Upper lobe of left lung (tissue), 6 donors: ENCODE data around the gene FZD7. TPM values are rescaled to one million over a fixed set of nuclear protein-coding genes. Genes with fewer than 3 reads are reported as not detected.

Experiments
- ATAC-seq, 2 donors: fragments of 200-7000 bp; cut with Tn5 transposase; one replicate each; pipeline ENCODE4 v1.9.1; 2022; ENCODE audit warnings: mild to moderate bottlenecking in 2 of 2, moderate library complexity in 2 of 2; ENCODE audit not compliant: low FRiP score in 2 of 2
- DNase-seq, 2 donors: peaks; one replicate each; pipeline ENCODE4 v3.0.0-alpha.2; 2019 to 2020
- H3K27ac ChIP-seq, 4 donors: fragments of 200-600 bp; sonication (generic); one replicate each; pipeline ENCODE4 v1.5.1; 2016 to 2019
- H3K27me3 ChIP-seq, 4 donors: fragments of 200-600 bp; sonication (generic); one replicate each; pipeline ENCODE4 v1.5.1; 2017 to 2019
- H3K36me3 ChIP-seq, 4 donors: fragments of 200-600 bp; sonication (generic); one replicate each; pipeline ENCODE4 v1.5.1; 2016 to 2019
- H3K4me1 ChIP-seq, 4 donors: fragments of 200-600 bp; sonication (generic); one replicate each; pipeline ENCODE4 v1.5.1; 2018 to 2019
- H3K4me3 ChIP-seq, 4 donors: fragments of 200-600 bp; sonication (generic); one replicate each; pipeline ENCODE4 v1.5.1; 2017 to 2019; ENCODE audit warnings: mild to moderate bottlenecking in 2 of 4, moderate library complexity in 1 of 4
- H3K9me3 ChIP-seq, 4 donors: fragments of 200-600 bp; sonication (generic); one replicate each; pipeline ENCODE4 v1.5.1; 2018 to 2019
- CTCF ChIP-seq, 6 experiments: fragments of 450-650 bp in 4 of 6; fragments of 200-600 bp in 2 of 6; sonication (generic) in 2 of 6; IDR thresholded peaks; one replicate each; pipeline ENCODE4 v1.5.1; 2016 to 2019; ENCODE audit warnings: antibody characterized with exemption in 6 of 6
- EP300 ChIP-seq, 4 donors: sonication (generic); formaldehyde crosslinking; IDR thresholded peaks; one replicate each; pipeline ENCODE4 v1.5.1; 2017; ENCODE audit warnings: antibody characterized with exemption in 4 of 4, control low read depth in 2 of 4
- POLR2A ChIP-seq, 4 donors: fragments of 450-650 bp; IDR thresholded peaks; one replicate each; pipeline ENCODE4 v1.5.1; 2016 to 2017; ENCODE audit warnings: antibody characterized with exemption in 4 of 4, mild to moderate bottlenecking in 2 of 4
- POLR2AphosphoS5 ChIP-seq, 2 donors: sonication (generic); formaldehyde crosslinking; IDR thresholded peaks; one replicate each; pipeline ENCODE4 v1.5.1; 2017; ENCODE audit warnings: antibody characterized with exemption in 2 of 2
- WGBS, 2 donors: methylation state at CpG; one replicate each; pipeline ENCODE4 v1.1.5; 2017 to 2018; 5-methylcytosine and 5-hydroxymethylcytosine counted together
- total RNA-seq, 6 donors: library from RNA; depleted of rRNA in 4 of 6; stranded (reverse); fragments of >200 nt in 4 of 6; gene quantifications; one replicate each; pipeline versions ENCODE4 v1.1.0 to v1.2.1, GENCODE V29; 2016 to 2021
- donor health status: DM: no; HTN: no; CAD: no; lungs with moderate emphysema.
- donor health status: DM: no; HTN: yes; CAD: no; lungs with severe emphysema.

Gene FZD7
- total RNA-seq = 10 to 100 TPM in 4 of 6 donors, 1 to 10 TPM in 2; 2.6 to 15.3 (median 10.8) TPM

GRCh38 chr2:202033317-202034248 lies at the start of gene FZD7:
FZD7 (plus strand) TSS chr2:202033855; CDS start chr2:202034648, 793 bp downstream.
- H3K27me3 ChIP-seq = peaks cover 0 to 23% (median 7%) of the 10 kb centered on the region in 4 donors
- peak; percentile 95 to 97 for ATAC-seq
- H3K4me3 ChIP-seq = peak within 1 kb of the TSS; percentile 69 to 87 (median 82)
- TF ChIP-seq POLR2AphosphoS5 (IDR thresholded peaks at IDR 0.05) (peak in 1 of 2 donors; percentile 68), CTCF (IDR thresholded peaks at IDR 0.05) (peak in 1 of 6 experiments; percentile 17), POLR2A (IDR thresholded peaks at IDR 0.05) (peak in 3 of 4 donors; percentile 41 to 69 (median 52)), EP300 (IDR thresholded peaks at IDR 0.05) (no peak)
- peak; percentile 89 to 97 for DNase-seq
- peak within 1 kb of the TSS; percentile 86 to 95 (median 92) for H3K27ac ChIP-seq
- peaks cover 18 to 50% (median 24%) of the 10 kb centered on the region in 4 donors for H3K4me1 ChIP-seq
- no peaks in the 10 kb centered on the region for H3K36me3 ChIP-seq
- no peaks in the 10 kb centered on the region for H3K9me3 ChIP-seq
- WGBS, 2 donors = 0 to 1% methylated on average over 43 to 53 of the region's 109 CpGs

- no peak for DNase-seq
- no peak for ATAC-seq
- no peaks in the 10 kb centered on the region for H3K4me1 ChIP-seq
- TF ChIP-seq CTCF (IDR thresholded peaks at IDR 0.05) (no peak), POLR2A (IDR thresholded peaks at IDR 0.05) (no peak), EP300 (IDR thresholded peaks at IDR 0.05) (no peak), POLR2AphosphoS5 (IDR thresholded peaks at IDR 0.05) (no peak)
- H3K27me3 ChIP-seq = no peaks in the 10 kb centered on the region
- no peak overlapping the region for H3K4me3 ChIP-seq
- H3K27ac ChIP-seq = no peak overlapping the region
- WGBS, 2 donors = 90 to 94% methylated on average over 3 of the region's 3 CpGs
- H3K9me3 ChIP-seq = no peaks in the 10 kb centered on the region
- no peaks in the 10 kb centered on the region for H3K36me3 ChIP-seq
Observed at GRCh38 chr2:201984333-201984732, 49.3 kb upstream of the FZD7 start.

- Histone ChIP-seq H3K27me3 (no peaks in the 10 kb centered on the region), H3K4me3 (no peak overlapping the region), H3K27ac (no peak overlapping the region), H3K9me3 (no peaks in the 10 kb centered on the region), H3K36me3 (no peaks in the 10 kb centered on the region), H3K4me1 (no peaks in the 10 kb centered on the region)
- peak in 1 of 2 donors; percentile 49 for DNase-seq
- ATAC-seq = peak; percentile 15 to 20
- 43 to 68% methylated on average over 8 to 12 of the region's 12 CpGs for WGBS, 2 donors
- TF ChIP-seq CTCF (IDR thresholded peaks at IDR 0.05) (no peak), POLR2A (IDR thresholded peaks at IDR 0.05) (no peak), POLR2AphosphoS5 (IDR thresholded peaks at IDR 0.05) (no peak), EP300 (IDR thresholded peaks at IDR 0.05) (no peak)
Observed at GRCh38 chr2:201984800-201985525, 48.7 kb upstream of the FZD7 start.

GRCh38 chr2:201985728-201986462 lies 47.8 kb upstream of the FZD7 start:
- H3K9me3 ChIP-seq = no peaks in the 10 kb centered on the region
- no peaks in the 10 kb centered on the region for H3K4me1 ChIP-seq
- no peaks in the 10 kb centered on the region for H3K36me3 ChIP-seq
- ATAC-seq (no peak), DNase-seq (no peak)
- TF ChIP-seq CTCF (IDR thresholded peaks at IDR 0.05) = no peak
- TF ChIP-seq EP300 (IDR thresholded peaks at IDR 0.05) = no peak
- H3K4me3 ChIP-seq = no peak overlapping the region
- 86 to 91% methylated on average over 7 to 8 of the region's 8 CpGs for WGBS, 2 donors
- H3K27ac ChIP-seq = no peak overlapping the region
- no peaks in the 10 kb centered on the region for H3K27me3 ChIP-seq
